HG02884 (cell line): ENCODE data around the gene ATP8B4.

Source experiments
- ATAC-seq: cut with Tn5 transposase; IDR thresholded peaks from one replicate; pipeline ENCODE4 v1.9.1; 2021; ENCODE audit warnings: mild to moderate bottlenecking, moderate library complexity; ENCODE audit not compliant: unreplicated experiment

The ATP8B4 gene

GRCh38 chr15:49830391-49830790, 288.6 kb downstream of the ATP8B4 start:
- no peak for ATAC-seq

- no peak for ATAC-seq
These were observed 291.7 kb downstream of the ATP8B4 start for GRCh38 chr15:49827311-49827710.

- ATAC-seq, result no peak
These were observed 292.3 kb downstream of the ATP8B4 start for GRCh38 chr15:49826640-49827234.

GRCh38 chr15:49824775-49825099, 294.3 kb downstream of the ATP8B4 start:
- no peak for ATAC-seq

GRCh38 chr15:49823987-49824774, 294.9 kb downstream of the ATP8B4 start:
- no peak for ATAC-seq

GRCh38 chr15:49817100-49817499, 301.9 kb downstream of the ATP8B4 start:
- ATAC-seq, result no peak

GRCh38 chr15:49815950-49816349, 303.1 kb downstream of the ATP8B4 start:
- peak; percentile 65 for ATAC-seq

GRCh38 chr15:49815526-49815925, 303.5 kb downstream of the ATP8B4 start:
- no peak for ATAC-seq

- ATAC-seq, result no peak
These were observed 304.3 kb downstream of the ATP8B4 start for GRCh38 chr15:49814709-49815108.

- ATAC-seq, result no peak
These were observed 305.4 kb downstream of the ATP8B4 start for GRCh38 chr15:49813625-49814024.

GRCh38 chr15:49810720-49811119, 308.3 kb downstream of the ATP8B4 start:
- ATAC-seq, result no peak

GRCh38 chr15:49809894-49810609, 309.0 kb downstream of the ATP8B4 start:
- no peak for ATAC-seq

GRCh38 chr15:49808341-49808740, 310.7 kb downstream of the ATP8B4 start:
- no peak for ATAC-seq
